HepG2 (cell line): Measurements from ENCODE around the gene FAHD2A. TPM values are rescaled to one million over a fixed set of nuclear protein-coding genes. Genes with fewer than 3 reads are reported as not detected.

Experiments
- ATAC-seq: fragments of 200-7000 bp; cut with Tn5 transposase; 3 replicates; pipeline ENCODE4 v1.9.1; 2020; ENCODE audit warnings: mild to moderate bottlenecking, moderate library complexity
- BruUV-seq: library from RNA; stranded (reverse); fragments of 400-500 nt; replicated peaks from 2 replicates; lab custom pipeline; 2021; lab: Mats Ljungman, UMichigan
- CTCF ChIA-PET: fragments of 300-600 bp; formaldehyde crosslinking; extraction: SDS; loops from one replicate; lab custom pipeline; 2021; ENCODE audit warnings: low total read pairs, inconsistent platforms, low intra/inter-chr PET ratio; lab: Yijun Ruan, JAX
- POLR2A ChIA-PET: fragments of 350-600 bp; sonication (Branson Sonifier 250); formaldehyde crosslinking; loops from one replicate; lab custom pipeline; 2020; ENCODE audit warnings: antibody characterized with exemption, inconsistent platforms; lab: Yijun Ruan, JAX
- DNase-seq: peaks from one replicate; pipeline ENCODE4 v3.0.0-alpha.2; 2015; ENCODE audit warnings: low spot score
- FAIRE-seq: peaks from 3 replicates; lab custom pipeline; 2011; peaks lifted over from hg19 to GRCh38; lab: Jason Lieb, UNC
- H2AFZ ChIP-seq: one replicate; pipeline ENCODE4 v1.6.1; 2011; ENCODE audit warnings: low read length, inconsistent platforms
- H3K27ac ChIP-seq: fragments of 300-600 bp; 3 replicates; pipeline ENCODE4 v1.8.0; 2011; ENCODE audit warnings: mixed run types, mild to moderate bottlenecking, mixed read lengths, low read length, inconsistent platforms; ENCODE audit not compliant: insufficient read depth; ENCODE audit errors: extremely low read length
- H3K27me3 ChIP-seq, 2 experiments: fragments of 200-600 bp in 1 of 2; 2 replicates in 1 of 2; 3 replicates in 1 of 2; pipeline versions ENCODE4 v1.6.0 to v1.8.0; 2011; ENCODE audit warnings: low read length in 2 of 2, mild to moderate bottlenecking in 2 of 2, moderate library complexity in 2 of 2, inconsistent platforms in 1 of 2; ENCODE audit not compliant: insufficient read depth in 2 of 2, control insufficient read depth in 1 of 2
- H3K36me3 ChIP-seq, 2 experiments: fragments of 200-600 bp in 1 of 2; replicated peaks in 1 of 2; 2 replicates in 1 of 2; 3 replicates in 1 of 2; pipeline versions ENCODE4 v1.5.1 to v1.8.0; 2011; ENCODE audit warnings: low read length in 2 of 2, inconsistent platforms in 1 of 2; ENCODE audit not compliant: insufficient read depth in 2 of 2, control insufficient read depth in 1 of 2
- H3K4me1 ChIP-seq: 2 replicates; pipeline ENCODE4 v1.5.1; 2012; ENCODE audit warnings: low read length, inconsistent platforms; ENCODE audit not compliant: insufficient read depth
- H3K4me2 ChIP-seq: 2 replicates; pipeline ENCODE4 v1.6.0; 2011; ENCODE audit warnings: low read depth, low read length, inconsistent platforms
- H3K4me3 ChIP-seq, 3 experiments: fragments of 200-600 bp in 1 of 3; sonication (generic), shearing (Covaris generic) in 1 of 3; replicated peaks in 1 of 3; 2 replicates each; pipeline ENCODE4 v1.5.1; 2011 to 2016; ENCODE audit warnings: low read length in 3 of 3, inconsistent platforms in 2 of 3, low read depth in 2 of 3, mild to moderate bottlenecking in 2 of 3, control low read depth in 1 of 3, mixed read lengths in 1 of 3; ENCODE audit not compliant: insufficient read depth in 1 of 3
- H3K79me2 ChIP-seq: one replicate; pipeline ENCODE4 v1.6.1; 2011; ENCODE audit warnings: low read length, inconsistent platforms; ENCODE audit not compliant: insufficient read depth
- H3K9ac ChIP-seq: 2 replicates; pipeline ENCODE4 v1.6.0; 2011; ENCODE audit warnings: mild to moderate bottlenecking, low read depth, low read length, inconsistent platforms; ENCODE audit not compliant: insufficient read depth
- H3K9me3 ChIP-seq: 2 replicates; pipeline ENCODE4 v1.5.1; 2012; ENCODE audit warnings: mild to moderate bottlenecking, low read length
- H4K20me1 ChIP-seq: 2 replicates; pipeline ENCODE4 v1.6.0; 2011; ENCODE audit warnings: inconsistent platforms, mild to moderate bottlenecking, low read length, moderate library complexity; ENCODE audit not compliant: insufficient read depth
- BHLHE40 ChIP-seq: IDR thresholded peaks from 2 replicates; pipeline ENCODE4 v1.6.1; 2011; ENCODE audit warnings: low read length, improper control_type of control experiment
- CENPBD1 ChIP-seq: sonication (generic); formaldehyde crosslinking; IDR thresholded peaks from 2 replicates; pipeline ENCODE4 v1.8.0; 2022; ENCODE audit warnings: missing genetic modification reagents, low read depth, mild to moderate bottlenecking, borderline replicate concordance
- GPN1 ChIP-seq: sonication (generic); formaldehyde crosslinking; IDR thresholded peaks from 2 replicates; pipeline ENCODE4 v1.5.1; 2020; ENCODE audit warnings: missing genetic modification reagents, borderline replicate concordance
- MED8 ChIP-seq: sonication (generic); formaldehyde crosslinking; IDR thresholded peaks from 2 replicates; pipeline ENCODE4 v1.8.1; 2023; ENCODE audit warnings: mild to moderate bottlenecking, missing genetic modification reagents; ENCODE audit not compliant: insufficient replicate concordance
- MXD4 ChIP-seq: IDR thresholded peaks from 2 replicates; pipeline ENCODE4 v1.6.1; 2016; ENCODE audit warnings: mild to moderate bottlenecking, missing biosample characterization, missing genetic modification reagents
- TAF1 ChIP-seq: sonication (generic); formaldehyde crosslinking; IDR thresholded peaks from 2 replicates; pipeline ENCODE4 v1.4.0; 2020; ENCODE audit warnings: missing genetic modification reagents
- TSC22D2 ChIP-seq: sonication (generic); formaldehyde crosslinking; IDR thresholded peaks from 2 replicates; pipeline ENCODE4 v1.5.1; 2020; ENCODE audit warnings: missing genetic modification reagents, mild to moderate bottlenecking, borderline replicate concordance
- ZBTB7B ChIP-seq: sonication (generic); formaldehyde crosslinking; IDR thresholded peaks from 2 replicates; pipeline ENCODE4 v1.4.0; 2020; ENCODE audit warnings: missing genetic modification reagents
- ZNF136 ChIP-seq: sonication (generic); formaldehyde crosslinking; IDR thresholded peaks from 2 replicates; pipeline ENCODE4 v1.8.1; 2022; ENCODE audit warnings: low read depth, mild to moderate bottlenecking, moderate library complexity, missing genetic modification reagents
- ZNF264 ChIP-seq: sonication (generic); formaldehyde crosslinking; IDR thresholded peaks from 2 replicates; pipeline ENCODE4 v1.4.0; 2020; ENCODE audit warnings: missing genetic modification reagents
- ZNF337 ChIP-seq: sonication (generic); formaldehyde crosslinking; IDR thresholded peaks from 2 replicates; pipeline ENCODE4 v1.5.1; 2020; ENCODE audit warnings: missing genetic modification reagents, low read depth, mild to moderate bottlenecking, borderline replicate concordance
- ZNF382 ChIP-seq: sonication (generic); formaldehyde crosslinking; IDR thresholded peaks from 2 replicates; pipeline ENCODE4 v1.5.0; 2020; ENCODE audit warnings: missing genetic modification reagents, mild to moderate bottlenecking, borderline replicate concordance
- ZNF546 ChIP-seq: sonication (generic); formaldehyde crosslinking; conservative IDR thresholded peaks from 2 replicates; pipeline ENCODE4 v1.8.1; 2023; ENCODE audit warnings: mild to moderate bottlenecking, missing genetic modification reagents
- ZNF768 ChIP-seq: sonication (generic); formaldehyde crosslinking; IDR thresholded peaks from 2 replicates; pipeline ENCODE4 v1.4.0; 2020; ENCODE audit warnings: missing genetic modification reagents
- WGBS: methylation state at CpG from one replicate; pipeline ENCODE4 v1.1.6; 2017; ENCODE audit warnings: low lambda C conversion rate; 5-methylcytosine and 5-hydroxymethylcytosine counted together
- in situ Hi-C: cut with HindIII; loops from 2 replicates; pipeline ENCODE4 v1.10.0; 2017; ENCODE audit warnings: low pct_unique_long_range_greater_than_20kb; ENCODE audit not compliant: extremely low pct_ligation_motif_present
- intact Hi-C: fragments of 100-400 bp; cut with micrococcal nuclease; formaldehyde crosslinking; loops from one replicate; pipeline ENCODE4 v1.10.0; 2022; ENCODE audit not compliant: unreplicated experiment
- polyA plus RNA-seq, 8 experiments: library from polyadenylated mRNA; depleted of rRNA in 3 of 8; stranded (reverse) in 7 of 8; unstranded in 1 of 8; fragments of >200 nt; fragmentation: Illumina TruSeq in 4 of 8; extraction: Trizol in 4 of 8; gene quantifications; 2 replicates each; pipeline versions ENCODE4 v1.2.1 to v1.2.3, GENCODE V29; 2011 to 2016; ENCODE audit warnings: low read depth in 4 of 8, missing spikeins in 1 of 8, mixed read lengths in 1 of 8; ENCODE audit not compliant: insufficient read depth in 1 of 8
- total RNA-seq, 5 experiments: library from RNA; depleted of rRNA; stranded (reverse); fragments of >200 nt; fragmentation: Illumina TruSeq; extraction: Trizol; gene quantifications; 2 replicates each; pipeline ENCODE4 v1.2.3, GENCODE V29; 2016; ENCODE audit warnings: low read depth in 1 of 5
- TF ChIP-seq, protein P1 (sequence below): sonication (generic); formaldehyde crosslinking; IDR thresholded peaks from 2 replicates; pipeline ENCODE4 v1.4.0; 2020; ENCODE audit warnings: low read depth, mild to moderate bottlenecking, missing genetic modification reagents
- TF ChIP-seq, protein P2 (sequence below): sonication (generic); formaldehyde crosslinking; IDR thresholded peaks from 2 replicates; pipeline ENCODE4 v1.4.0; 2020; ENCODE audit warnings: mild to moderate bottlenecking, missing genetic modification reagents, borderline replicate concordance
- TF ChIP-seq, protein P3 (sequence below): IDR thresholded peaks from 2 replicates; pipeline ENCODE4 v1.6.1; 2016; ENCODE audit warnings: low read depth, control low read depth

The FAHD2A gene
- total and polyA plus RNA-seq, 2 of the 13 experiments (the other 11 are each of a cell fraction or from before 2014, with no cell fraction given) = 34.0 to 44.2 TPM

- Histone ChIP-seq H3K27ac (no peak overlapping the region), H3K27me3 (peaks cover 0 to 52% of the 10 kb centered on the region in 2 experiments; a peak in 4 of 5 replicates), H4K20me1 (no peaks in the 10 kb centered on the region), H3K4me2 (no peak overlapping the region), H3K79me2 (no peaks in the 10 kb centered on the region), H3K4me1 (no peaks in the 10 kb centered on the region), H3K4me3 (no peak overlapping the region), H2AFZ (no peak overlapping the region), H3K36me3 (no peaks in the 10 kb centered on the region), H3K9ac (no peak overlapping the region), H3K9me3 (no peaks in the 10 kb centered on the region)
- ATAC-seq = no peak
- ChIA-PET POLR2A (no interaction called here), CTCF (no interaction called here)
- no TSS peak for BruUV-seq
- intact Hi-C loops = no loop called here
- 35% methylated on average over 12 of the region's 17 CpGs for WGBS
- no peak for DNase-seq
- no peak for FAIRE-seq
- in situ Hi-C loops = no loop called here
- TF ChIP-seq ZNF382 (CRISPR knock-in tag) = no peak
- no peak for TF ChIP-seq ZNF136 (CRISPR knock-in tag)
- TF ChIP-seq GPN1 (CRISPR knock-in tag) = no peak
- no peak for TF ChIP-seq ZBTB7B
- no peak for TF ChIP-seq TAF1
- no peak for TF ChIP-seq CENPBD1
- TF ChIP-seq MED8 (CRISPR knock-in tag) = no peak
- no peak for TF ChIP-seq ZNF337 (CRISPR knock-in tag)
- no peak for TF ChIP-seq ZNF546
- TF ChIP-seq BHLHE40 = no peak
- TF ChIP-seq, protein P1, sequence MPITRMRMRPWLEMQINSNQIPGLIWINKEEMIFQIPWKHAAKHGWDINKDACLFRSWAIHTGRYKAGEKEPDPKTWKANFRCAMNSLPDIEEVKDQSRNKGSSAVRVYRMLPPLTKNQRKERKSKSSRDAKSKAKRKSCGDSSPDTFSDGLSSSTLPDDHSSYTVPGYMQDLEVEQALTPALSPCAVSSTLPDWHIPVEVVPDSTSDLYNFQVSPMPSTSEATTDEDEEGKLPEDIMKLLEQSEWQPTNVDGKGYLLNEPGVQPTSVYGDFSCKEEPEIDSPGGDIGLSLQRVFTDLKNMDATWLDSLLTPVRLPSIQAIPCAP = no peak
- TF ChIP-seq MXD4 (CRISPR knock-in tag) = no peak
- no peak for TF ChIP-seq TSC22D2
- TF ChIP-seq, protein P2, sequence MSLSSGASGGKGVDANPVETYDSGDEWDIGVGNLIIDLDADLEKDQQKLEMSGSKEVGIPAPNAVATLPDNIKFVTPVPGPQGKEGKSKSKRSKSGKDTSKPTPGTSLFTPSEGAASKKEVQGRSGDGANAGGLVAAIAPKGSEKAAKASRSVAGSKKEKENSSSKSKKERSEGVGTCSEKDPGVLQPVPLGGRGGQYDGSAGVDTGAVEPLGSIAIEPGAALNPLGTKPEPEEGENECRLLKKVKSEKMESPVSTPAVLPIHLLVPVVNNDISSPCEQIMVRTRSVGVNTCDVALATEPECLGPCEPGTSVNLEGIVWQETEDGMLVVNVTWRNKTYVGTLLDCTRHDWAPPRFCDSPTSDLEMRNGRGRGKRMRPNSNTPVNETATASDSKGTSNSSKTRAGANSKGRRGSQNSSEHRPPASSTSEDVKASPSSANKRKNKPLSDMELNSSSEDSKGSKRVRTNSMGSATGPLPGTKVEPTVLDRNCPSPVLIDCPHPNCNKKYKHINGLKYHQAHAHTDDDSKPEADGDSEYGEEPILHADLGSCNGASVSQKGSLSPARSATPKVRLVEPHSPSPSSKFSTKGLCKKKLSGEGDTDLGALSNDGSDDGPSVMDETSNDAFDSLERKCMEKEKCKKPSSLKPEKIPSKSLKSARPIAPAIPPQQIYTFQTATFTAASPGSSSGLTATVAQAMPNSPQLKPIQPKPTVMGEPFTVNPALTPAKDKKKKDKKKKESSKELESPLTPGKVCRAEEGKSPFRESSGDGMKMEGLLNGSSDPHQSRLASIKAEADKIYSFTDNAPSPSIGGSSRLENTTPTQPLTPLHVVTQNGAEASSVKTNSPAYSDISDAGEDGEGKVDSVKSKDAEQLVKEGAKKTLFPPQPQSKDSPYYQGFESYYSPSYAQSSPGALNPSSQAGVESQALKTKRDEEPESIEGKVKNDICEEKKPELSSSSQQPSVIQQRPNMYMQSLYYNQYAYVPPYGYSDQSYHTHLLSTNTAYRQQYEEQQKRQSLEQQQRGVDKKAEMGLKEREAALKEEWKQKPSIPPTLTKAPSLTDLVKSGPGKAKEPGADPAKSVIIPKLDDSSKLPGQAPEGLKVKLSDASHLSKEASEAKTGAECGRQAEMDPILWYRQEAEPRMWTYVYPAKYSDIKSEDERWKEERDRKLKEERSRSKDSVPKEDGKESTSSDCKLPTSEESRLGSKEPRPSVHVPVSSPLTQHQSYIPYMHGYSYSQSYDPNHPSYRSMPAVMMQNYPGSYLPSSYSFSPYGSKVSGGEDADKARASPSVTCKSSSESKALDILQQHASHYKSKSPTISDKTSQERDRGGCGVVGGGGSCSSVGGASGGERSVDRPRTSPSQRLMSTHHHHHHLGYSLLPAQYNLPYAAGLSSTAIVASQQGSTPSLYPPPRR (CRISPR knock-in tag) = no peak
- TF ChIP-seq ZNF264 = no peak
- no peak for TF ChIP-seq ZNF768 (CRISPR knock-in tag)
- TF ChIP-seq, protein P3, sequence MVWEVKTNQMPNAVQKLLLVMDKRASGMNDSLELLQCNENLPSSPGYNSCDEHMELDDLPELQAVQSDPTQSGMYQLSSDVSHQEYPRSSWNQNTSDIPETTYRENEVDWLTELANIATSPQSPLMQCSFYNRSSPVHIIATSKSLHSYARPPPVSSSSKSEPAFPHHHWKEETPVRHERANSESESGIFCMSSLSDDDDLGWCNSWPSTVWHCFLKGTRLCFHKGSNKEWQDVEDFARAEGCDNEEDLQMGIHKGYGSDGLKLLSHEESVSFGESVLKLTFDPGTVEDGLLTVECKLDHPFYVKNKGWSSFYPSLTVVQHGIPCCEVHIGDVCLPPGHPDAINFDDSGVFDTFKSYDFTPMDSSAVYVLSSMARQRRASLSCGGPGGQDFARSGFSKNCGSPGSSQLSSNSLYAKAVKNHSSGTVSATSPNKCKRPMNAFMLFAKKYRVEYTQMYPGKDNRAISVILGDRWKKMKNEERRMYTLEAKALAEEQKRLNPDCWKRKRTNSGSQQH = no peak
These were observed 25.0 kb upstream of the FAHD2A start for GRCh38 chr2:95377216-95378123.
